ENCODE results near the gene PAPOLA. TPM values are rescaled to one million over a fixed set of nuclear protein-coding genes. Genes with fewer than 3 reads are reported as not detected.

PAPOLA gene
- total RNA-seq, 5 donors from 2014 or later (not counting 1 experiment from before 2014, with no cell fraction given) = 168 to 207 (median 183) TPM

GRCh38 chr14:96508900-96509299 lies 6.7 kb downstream of the PAPOLA start:
- DNase-seq = no peak
- Mint-ChIP-seq H3K4me1 (peaks cover 90 to 96% (median 91%) of the 10 kb centered on the region in 3 donors), H3K27ac (no peak overlapping the region), H3K4me3 (peak overlapping the region in 1 of 3 donors; percentile 55), H3K9me3 (no peaks in the 10 kb centered on the region), H3K36me3 (peaks cover 3% of the 10 kb centered on the region), H3K27me3 (no peaks in the 10 kb centered on the region)
- no peak overlapping the region for H3K4me3 ChIP-seq (ENCODE audit: control insufficient read depth in 1 of 2, extremely low read depth in 1 of 2, low read length in 1 of 2)
- no peak for ATAC-seq (replicated peaks in 1 of 4)
- no peaks in the 10 kb centered on the region for H3K27me3 ChIP-seq (replicated peaks in 1 of 2; ENCODE audit: control insufficient read depth in 2 of 2, extremely low read depth in 1 of 2, insufficient read depth in 2 of 2, low read length in 1 of 2)
- no peaks in the 10 kb centered on the region for H3K36me3 ChIP-seq (ENCODE audit: control insufficient read depth in 2 of 2, extremely low read depth in 1 of 2, insufficient read depth in 1 of 2, low read length in 1 of 2)
- 87% methylated on average over 4 of the region's 5 CpGs for WGBS (ENCODE audit: insufficient coverage)
- no peak overlapping the region for H3K27ac ChIP-seq (ENCODE audit: low read length)
- H3K9me3 ChIP-seq = no peaks in the 10 kb centered on the region
- POLR2A ChIA-PET = no interaction called here
- peaks cover 41 to 48% of the 10 kb centered on the region in 2 experiments for H3K4me1 ChIP-seq (ENCODE audit: control insufficient read depth in 1 of 2, extremely low read depth in 1 of 2, insufficient read depth in 2 of 2, low read length in 2 of 2)
- CTCF ChIA-PET = no interaction called here

GRCh38 chr14:96509457-96510090 lies 7.4 kb downstream of the PAPOLA start:
- Histone ChIP-seq H3K27ac (ENCODE audit: low read length) (no peak overlapping the region), H3K9me3 (no peaks in the 10 kb centered on the region), H3K4me3 (ENCODE audit: control insufficient read depth in 1 of 2, extremely low read depth in 1 of 2, low read length in 1 of 2) (no peak overlapping the region), H3K4me1 (ENCODE audit: control insufficient read depth in 1 of 2, extremely low read depth in 1 of 2, insufficient read depth in 2 of 2, low read length in 2 of 2) (peaks cover 40 to 48% of the 10 kb centered on the region in 2 experiments), H3K27me3 (replicated peaks in 1 of 2; ENCODE audit: control insufficient read depth in 2 of 2, extremely low read depth in 1 of 2, insufficient read depth in 2 of 2, low read length in 1 of 2) (no peaks in the 10 kb centered on the region), H3K36me3 (ENCODE audit: control insufficient read depth in 2 of 2, extremely low read depth in 1 of 2, insufficient read depth in 1 of 2, low read length in 1 of 2) (no peaks in the 10 kb centered on the region)
- ChIA-PET CTCF (no interaction called here), POLR2A (no interaction called here)
- peak overlapping the region in 1 of 3 donors; percentile 30 for H3K4me3 Mint-ChIP-seq
- ATAC-seq (replicated peaks in 1 of 4) (peak in 1 of 4 experiments; percentile 51), DNase-seq (no peak)
- no peaks in the 10 kb centered on the region for H3K9me3 Mint-ChIP-seq
- no peaks in the 10 kb centered on the region for H3K27me3 Mint-ChIP-seq
- H3K36me3 Mint-ChIP-seq = peaks cover 3% of the 10 kb centered on the region
- WGBS (ENCODE audit: insufficient coverage) = no CpG with 5 or more reads among the region's 6 CpGs
- H3K27ac Mint-ChIP-seq = no peak overlapping the region
- H3K4me1 Mint-ChIP-seq = peaks cover 90 to 96% (median 91%) of the 10 kb centered on the region in 3 donors

- POLR2A ChIA-PET = interaction anchor here in 1 of 2 donors (0.7 kb wide), 1 partner anchor 130 kb away, joined by 3 read pairs; no protein-coding TSS in a partner anchor
- CTCF ChIA-PET = no interaction called here
- no peak for DNase-seq
- H3K4me3 Mint-ChIP-seq = peak overlapping the region in 2 of 3 donors; percentile 30 to 66
- peak overlapping the region in 1 of 2 donors; percentile 77 for H3K27ac Mint-ChIP-seq
- peaks cover 25 to 49% of the 10 kb centered on the region in 2 experiments for H3K4me1 ChIP-seq (ENCODE audit: control insufficient read depth in 1 of 2, extremely low read depth in 1 of 2, insufficient read depth in 2 of 2, low read length in 2 of 2)
- H3K9me3 Mint-ChIP-seq = no peaks in the 10 kb centered on the region
- ATAC-seq (replicated peaks in 1 of 4) = no peak
- H3K27me3 Mint-ChIP-seq = no peaks in the 10 kb centered on the region
- no peak overlapping the region for H3K4me3 ChIP-seq (ENCODE audit: control insufficient read depth in 1 of 2, extremely low read depth in 1 of 2, low read length in 1 of 2)
- 100% methylated on average over 2 of the region's 7 CpGs for WGBS (ENCODE audit: insufficient coverage)
- H3K27ac ChIP-seq (ENCODE audit: low read length) = no peak overlapping the region
- no peaks in the 10 kb centered on the region for H3K36me3 Mint-ChIP-seq
- H3K9me3 ChIP-seq = no peaks in the 10 kb centered on the region
- H3K36me3 ChIP-seq (ENCODE audit: control insufficient read depth in 2 of 2, extremely low read depth in 1 of 2, insufficient read depth in 1 of 2, low read length in 1 of 2) = no peaks in the 10 kb centered on the region
- no peaks in the 10 kb centered on the region for H3K27me3 ChIP-seq (replicated peaks in 1 of 2; ENCODE audit: control insufficient read depth in 2 of 2, extremely low read depth in 1 of 2, insufficient read depth in 2 of 2, low read length in 1 of 2)
- peaks cover 90 to 95% (median 90%) of the 10 kb centered on the region in 3 donors for H3K4me1 Mint-ChIP-seq
Observed at GRCh38 chr14:96511146-96511545, 9.0 kb downstream of the PAPOLA start.

DNA sequence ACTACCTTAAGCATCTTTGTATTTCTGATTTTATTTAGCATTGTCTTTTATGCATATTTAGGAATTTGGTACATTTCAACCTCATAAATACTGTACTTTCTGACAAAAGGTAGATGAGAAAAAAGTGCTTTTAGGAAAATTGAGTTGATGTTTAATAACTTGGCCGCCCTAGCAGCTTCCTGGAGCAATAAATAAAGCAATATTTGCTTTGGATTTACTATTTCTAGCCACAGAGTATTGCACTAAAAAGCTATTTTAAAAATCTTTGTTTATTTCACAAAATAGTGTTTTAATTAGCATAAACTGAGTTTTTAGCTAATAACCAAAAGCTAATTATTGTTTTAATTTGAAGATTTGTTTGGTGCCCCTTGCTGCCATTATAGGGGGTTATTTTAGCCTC lies 9.5 kb downstream of the PAPOLA start:
- no CpG with 5 or more reads among the region's 1 CpG for WGBS (ENCODE audit: insufficient coverage)
- CTCF ChIA-PET = interaction anchor here in 1 of 2 donors (0.6 kb wide), 1 partner anchor 184 kb away, joined by 3 read pairs; no protein-coding TSS in a partner anchor
- no peak overlapping the region for H3K4me3 ChIP-seq (ENCODE audit: control insufficient read depth in 1 of 2, extremely low read depth in 1 of 2, low read length in 1 of 2)
- H3K27ac ChIP-seq (ENCODE audit: low read length) = no peak overlapping the region
- Mint-ChIP-seq H3K27ac (peak overlapping the region in 1 of 2 donors; percentile 77), H3K36me3 (no peaks in the 10 kb centered on the region), H3K4me1 (peaks cover 88 to 95% (median 90%) of the 10 kb centered on the region in 3 donors), H3K4me3 (peak overlapping the region in 2 of 3 donors; percentile 30 to 66), H3K27me3 (no peaks in the 10 kb centered on the region), H3K9me3 (no peaks in the 10 kb centered on the region)
- H3K27me3 ChIP-seq (replicated peaks in 1 of 2; ENCODE audit: control insufficient read depth in 2 of 2, extremely low read depth in 1 of 2, insufficient read depth in 2 of 2, low read length in 1 of 2) = no peaks in the 10 kb centered on the region
- peaks cover 25 to 50% of the 10 kb centered on the region in 2 experiments for H3K4me1 ChIP-seq (ENCODE audit: control insufficient read depth in 1 of 2, extremely low read depth in 1 of 2, insufficient read depth in 2 of 2, low read length in 2 of 2)
- H3K36me3 ChIP-seq (ENCODE audit: control insufficient read depth in 2 of 2, extremely low read depth in 1 of 2, insufficient read depth in 1 of 2, low read length in 1 of 2) = no peaks in the 10 kb centered on the region
- no peaks in the 10 kb centered on the region for H3K9me3 ChIP-seq
- ATAC-seq (replicated peaks in 1 of 4) = no peak
- POLR2A ChIA-PET = interaction anchor here in 1 of 2 donors (0.7 kb wide), 1 partner anchor 130 kb away, joined by 3 read pairs; no protein-coding TSS in a partner anchor
- no peak for DNase-seq

GRCh38 chr14:96512122-96512521 lies 9.9 kb downstream of the PAPOLA start:
- no peaks in the 10 kb centered on the region for H3K9me3 ChIP-seq
- no peaks in the 10 kb centered on the region for H3K36me3 ChIP-seq (ENCODE audit: control insufficient read depth in 2 of 2, extremely low read depth in 1 of 2, insufficient read depth in 1 of 2, low read length in 1 of 2)
- Mint-ChIP-seq H3K27me3 (no peaks in the 10 kb centered on the region), H3K27ac (no peak overlapping the region), H3K4me1 (peaks cover 89 to 96% (median 93%) of the 10 kb centered on the region in 3 donors), H3K36me3 (no peaks in the 10 kb centered on the region), H3K4me3 (peak overlapping the region in 1 of 3 donors; percentile 48), H3K9me3 (no peaks in the 10 kb centered on the region)
- ATAC-seq (replicated peaks in 1 of 4) (no peak), DNase-seq (no peak)
- ChIA-PET CTCF (interaction anchor here in 1 of 2 donors (0.6 kb wide), 1 partner anchor 184 kb away, joined by 3 read pairs; no protein-coding TSS in a partner anchor), POLR2A (no interaction called here)
- no CpG with 5 or more reads among the region's 2 CpGs for WGBS (ENCODE audit: insufficient coverage)
- no peak overlapping the region for H3K4me3 ChIP-seq (ENCODE audit: control insufficient read depth in 1 of 2, extremely low read depth in 1 of 2, low read length in 1 of 2)
- H3K27me3 ChIP-seq (replicated peaks in 1 of 2; ENCODE audit: control insufficient read depth in 2 of 2, extremely low read depth in 1 of 2, insufficient read depth in 2 of 2, low read length in 1 of 2) = no peaks in the 10 kb centered on the region
- peaks cover 25 to 52% of the 10 kb centered on the region in 2 experiments for H3K4me1 ChIP-seq (ENCODE audit: control insufficient read depth in 1 of 2, extremely low read depth in 1 of 2, insufficient read depth in 2 of 2, low read length in 2 of 2)
- no peak overlapping the region for H3K27ac ChIP-seq (ENCODE audit: low read length)

GRCh38 chr14:96512602-96513397 lies 10.6 kb downstream of the PAPOLA start:
- Mint-ChIP-seq H3K27ac (peak overlapping the region in 1 of 2 donors; percentile 16), H3K9me3 (no peaks in the 10 kb centered on the region), H3K27me3 (no peaks in the 10 kb centered on the region), H3K36me3 (no peaks in the 10 kb centered on the region), H3K4me1 (peaks cover 93 to 98% (median 96%) of the 10 kb centered on the region in 3 donors), H3K4me3 (peak overlapping the region in 1 of 3 donors; percentile 48)
- ATAC-seq (replicated peaks in 1 of 4) (no peak), DNase-seq (no peak)
- Histone ChIP-seq H3K36me3 (ENCODE audit: control insufficient read depth in 2 of 2, extremely low read depth in 1 of 2, insufficient read depth in 1 of 2, low read length in 1 of 2) (no peaks in the 10 kb centered on the region), H3K27me3 (replicated peaks in 1 of 2; ENCODE audit: control insufficient read depth in 2 of 2, extremely low read depth in 1 of 2, insufficient read depth in 2 of 2, low read length in 1 of 2) (no peaks in the 10 kb centered on the region), H3K4me3 (ENCODE audit: control insufficient read depth in 1 of 2, extremely low read depth in 1 of 2, low read length in 1 of 2) (no peak overlapping the region), H3K4me1 (ENCODE audit: control insufficient read depth in 1 of 2, extremely low read depth in 1 of 2, insufficient read depth in 2 of 2, low read length in 2 of 2) (peaks cover 24 to 56% of the 10 kb centered on the region in 2 experiments), H3K9me3 (no peaks in the 10 kb centered on the region), H3K27ac (ENCODE audit: low read length) (no peak overlapping the region)
- WGBS (ENCODE audit: insufficient coverage) = 89% methylated on average over 1 of the region's 5 CpGs
- POLR2A ChIA-PET = interaction anchor here in 1 of 2 donors (0.6 kb wide), 1 partner anchor 14 kb away, joined by 3 read pairs; no protein-coding TSS in a partner anchor
- CTCF ChIA-PET = no interaction called here

All from T-cell (primary cell).